ENCODE data around the gene TMUB1. TPM values are rescaled to one million over a fixed set of nuclear protein-coding genes. Genes with fewer than 3 reads are reported as not detected.

TMUB1 gene
- total RNA-seq, 1 donor = 18.1 TPM

- H3K4me1 ChIP-seq (ENCODE audit: insufficient read depth, low read length) = no peaks in the 10 kb centered on the region
- DNase-seq (ENCODE audit: insufficient read length, low spot score, missing footprints) = peak; percentile 73
- H4K20me1 ChIP-seq (ENCODE audit: insufficient read depth, low read length) = peaks cover 78% of the 10 kb centered on the region
- H3K27me3 ChIP-seq (ENCODE audit: insufficient read depth, low read length) = no peaks in the 10 kb centered on the region
- H3K4me3 ChIP-seq (ENCODE audit: insufficient read depth, low read length) = no peak overlapping the region
- H3K9me3 ChIP-seq (ENCODE audit: low read depth, low read length) = no peaks in the 10 kb centered on the region
- H2AFZ ChIP-seq (ENCODE audit: low read length) = no peak overlapping the region
- H3K4me2 ChIP-seq (ENCODE audit: insufficient read depth, low read length) = no peak overlapping the region
- H3K79me2 ChIP-seq (ENCODE audit: insufficient read depth, low read length) = peaks cover 91% of the 10 kb centered on the region
- peaks cover 7% of the 10 kb centered on the region for H3K36me3 ChIP-seq (ENCODE audit: insufficient read depth, low read length)
- TF ChIP-seq CTCF (IDR thresholded peaks at IDR 0.05; ENCODE audit: extremely low read depth, low read depth, low read length) = no peak
- no peak overlapping the region for H3K27ac ChIP-seq (ENCODE audit: low read depth, low read length)
These were observed 12.0 kb upstream of the TMUB1 start for GRCh38 chr7:151095123-151095797.

GRCh38 chr7:151094675-151095074 is 11.4 kb upstream of the TMUB1 start:
- TF ChIP-seq CTCF (IDR thresholded peaks at IDR 0.05; ENCODE audit: extremely low read depth, low read depth, low read length) = no peak
- no peak for DNase-seq (ENCODE audit: insufficient read length, low spot score, missing footprints)
- Histone ChIP-seq H3K36me3 (ENCODE audit: insufficient read depth, low read length) (peaks cover 7% of the 10 kb centered on the region), H3K4me1 (ENCODE audit: insufficient read depth, low read length) (peaks cover 2% of the 10 kb centered on the region), H2AFZ (ENCODE audit: low read length) (no peak overlapping the region), H3K9me3 (ENCODE audit: low read depth, low read length) (no peaks in the 10 kb centered on the region), H3K79me2 (ENCODE audit: insufficient read depth, low read length) (peaks cover 91% of the 10 kb centered on the region), H3K27me3 (ENCODE audit: insufficient read depth, low read length) (no peaks in the 10 kb centered on the region), H4K20me1 (ENCODE audit: insufficient read depth, low read length) (peaks cover 78% of the 10 kb centered on the region), H3K27ac (ENCODE audit: low read depth, low read length) (no peak overlapping the region), H3K4me3 (ENCODE audit: insufficient read depth, low read length) (no peak overlapping the region), H3K4me2 (ENCODE audit: insufficient read depth, low read length) (no peak overlapping the region)

- no peaks in the 10 kb centered on the region for H3K27me3 ChIP-seq (ENCODE audit: insufficient read depth, low read length)
- H3K27ac ChIP-seq (ENCODE audit: low read depth, low read length) = no peak overlapping the region
- peaks cover 81% of the 10 kb centered on the region for H4K20me1 ChIP-seq (ENCODE audit: insufficient read depth, low read length)
- H2AFZ ChIP-seq (ENCODE audit: low read length) = no peak overlapping the region
- no peak for DNase-seq (ENCODE audit: insufficient read length, low spot score, missing footprints)
- no peak for TF ChIP-seq CTCF (IDR thresholded peaks at IDR 0.05; ENCODE audit: extremely low read depth, low read depth, low read length)
- H3K4me2 ChIP-seq (ENCODE audit: insufficient read depth, low read length) = no peak overlapping the region
- no peaks in the 10 kb centered on the region for H3K9me3 ChIP-seq (ENCODE audit: low read depth, low read length)
- H3K79me2 ChIP-seq (ENCODE audit: insufficient read depth, low read length) = peaks cover 95% of the 10 kb centered on the region
- H3K36me3 ChIP-seq (ENCODE audit: insufficient read depth, low read length) = peaks cover 7% of the 10 kb centered on the region
- H3K4me3 ChIP-seq (ENCODE audit: insufficient read depth, low read length) = no peak overlapping the region
- H3K4me1 ChIP-seq (ENCODE audit: insufficient read depth, low read length) = peaks cover 11% of the 10 kb centered on the region
These were observed 10.5 kb upstream of the TMUB1 start for GRCh38 chr7:151093748-151094147.

GRCh38 chr7:151091988-151092387 is 8.7 kb upstream of the TMUB1 start:
- Histone ChIP-seq H3K27ac (ENCODE audit: low read depth, low read length) (no peak overlapping the region), H2AFZ (ENCODE audit: low read length) (no peak overlapping the region), H3K4me3 (ENCODE audit: insufficient read depth, low read length) (no peak overlapping the region), H3K9me3 (ENCODE audit: low read depth, low read length) (no peaks in the 10 kb centered on the region), H3K79me2 (ENCODE audit: insufficient read depth, low read length) (peaks cover 97% of the 10 kb centered on the region), H3K4me2 (ENCODE audit: insufficient read depth, low read length) (no peak overlapping the region), H4K20me1 (ENCODE audit: insufficient read depth, low read length) (peaks cover 72% of the 10 kb centered on the region), H3K27me3 (ENCODE audit: insufficient read depth, low read length) (no peaks in the 10 kb centered on the region), H3K36me3 (ENCODE audit: insufficient read depth, low read length) (peaks cover 7% of the 10 kb centered on the region), H3K4me1 (ENCODE audit: insufficient read depth, low read length) (peaks cover 24% of the 10 kb centered on the region)
- TF ChIP-seq CTCF (IDR thresholded peaks at IDR 0.05; ENCODE audit: extremely low read depth, low read depth, low read length) = no peak
- no peak for DNase-seq (ENCODE audit: insufficient read length, low spot score, missing footprints)
